ENCODE data around the gene SUMF1. TPM values are rescaled to one million over a fixed set of nuclear protein-coding genes. Genes with fewer than 3 reads are reported as not detected.

The SUMF1 gene
- total RNA-seq, 4 donors from 2014 or later, result 28.7 to 49.0 (median 41.6) TPM

DNA sequence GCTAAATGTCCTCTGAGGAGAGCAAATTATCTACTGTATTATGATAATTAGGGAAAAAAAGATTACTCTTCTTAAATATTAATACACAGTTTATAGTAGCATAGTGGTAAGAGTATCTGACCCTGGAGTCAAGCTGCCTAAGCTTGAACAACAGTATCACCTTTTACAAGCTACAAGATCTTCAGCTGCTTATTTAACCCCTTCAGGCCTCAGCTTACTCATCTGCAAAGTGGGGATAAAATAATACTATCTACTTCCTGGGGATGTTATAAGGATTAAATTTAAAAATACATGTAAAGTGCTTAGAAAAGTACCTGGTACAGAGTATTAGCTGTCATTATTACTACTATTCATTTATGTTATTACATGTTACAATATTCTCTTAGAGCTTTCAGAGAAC lies 42.0 kb downstream of the SUMF1 start:
- Histone ChIP-seq H3K9me3 (no peaks in the 10 kb centered on the region), H3K27ac (replicated peaks in 1 of 4) (no peak overlapping the region), H3K4me1 (peaks cover 4 to 17% (median 13%) of the 10 kb centered on the region in 4 donors), H3K4me3 (no peak overlapping the region), H3K36me3 (no peaks in the 10 kb centered on the region), H3K27me3 (no peaks in the 10 kb centered on the region)
- intact Hi-C loops (cut with DNase I), result no loop called here
- DNase-seq (ENCODE audit: extremely low spot score), result no peak
- no peak for TF ChIP-seq EP300 (IDR thresholded peaks at IDR 0.05)
- no peak for TF ChIP-seq POLR2AphosphoS5 (IDR thresholded peaks at IDR 0.05)
- TF ChIP-seq, protein P1, sequence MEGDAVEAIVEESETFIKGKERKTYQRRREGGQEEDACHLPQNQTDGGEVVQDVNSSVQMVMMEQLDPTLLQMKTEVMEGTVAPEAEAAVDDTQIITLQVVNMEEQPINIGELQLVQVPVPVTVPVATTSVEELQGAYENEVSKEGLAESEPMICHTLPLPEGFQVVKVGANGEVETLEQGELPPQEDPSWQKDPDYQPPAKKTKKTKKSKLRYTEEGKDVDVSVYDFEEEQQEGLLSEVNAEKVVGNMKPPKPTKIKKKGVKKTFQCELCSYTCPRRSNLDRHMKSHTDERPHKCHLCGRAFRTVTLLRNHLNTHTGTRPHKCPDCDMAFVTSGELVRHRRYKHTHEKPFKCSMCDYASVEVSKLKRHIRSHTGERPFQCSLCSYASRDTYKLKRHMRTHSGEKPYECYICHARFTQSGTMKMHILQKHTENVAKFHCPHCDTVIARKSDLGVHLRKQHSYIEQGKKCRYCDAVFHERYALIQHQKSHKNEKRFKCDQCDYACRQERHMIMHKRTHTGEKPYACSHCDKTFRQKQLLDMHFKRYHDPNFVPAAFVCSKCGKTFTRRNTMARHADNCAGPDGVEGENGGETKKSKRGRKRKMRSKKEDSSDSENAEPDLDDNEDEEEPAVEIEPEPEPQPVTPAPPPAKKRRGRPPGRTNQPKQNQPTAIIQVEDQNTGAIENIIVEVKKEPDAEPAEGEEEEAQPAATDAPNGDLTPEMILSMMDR (IDR thresholded peaks at IDR 0.05), result no peak
- TF ChIP-seq POLR2A (IDR thresholded peaks at IDR 0.05; ENCODE audit: low read depth), result no peak

DNA sequence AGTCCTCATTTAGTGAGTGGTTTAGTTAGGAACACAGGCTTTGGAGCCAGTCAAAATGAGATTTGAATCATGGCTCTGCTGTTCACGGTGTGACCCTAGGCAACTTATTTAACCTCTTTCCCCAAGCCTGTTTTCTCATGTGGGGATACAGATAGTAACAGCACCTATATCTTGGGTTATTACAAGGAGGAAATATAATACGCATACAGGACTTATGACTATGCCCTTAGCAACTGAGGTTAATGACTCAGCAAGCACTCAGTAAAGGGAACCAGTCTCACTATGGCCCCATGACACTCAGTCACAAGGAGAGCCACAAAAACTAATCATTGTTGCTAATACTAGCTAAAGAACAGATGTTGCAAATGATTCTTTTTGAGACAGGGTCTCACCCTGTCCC lies 45.9 kb downstream of the SUMF1 start:
- TF ChIP-seq EP300 (IDR thresholded peaks at IDR 0.05) (no peak), POLR2A (IDR thresholded peaks at IDR 0.05; ENCODE audit: low read depth) (no peak), POLR2AphosphoS5 (IDR thresholded peaks at IDR 0.05) (no peak)
- TF ChIP-seq, protein P1 (IDR thresholded peaks at IDR 0.05), result no peak
- no peak for DNase-seq (ENCODE audit: extremely low spot score)
- H3K27ac ChIP-seq (replicated peaks in 1 of 4), result no peak overlapping the region
- peaks cover 0 to 15% (median 12%) of the 10 kb centered on the region in 4 donors for H3K4me1 ChIP-seq
- no peak overlapping the region for H3K4me3 ChIP-seq
- intact Hi-C loops (cut with DNase I), result no loop called here
- peaks cover 0 to 20% (median 4%) of the 10 kb centered on the region in 4 donors for H3K36me3 ChIP-seq
- no peaks in the 10 kb centered on the region for H3K27me3 ChIP-seq
- no peaks in the 10 kb centered on the region for H3K9me3 ChIP-seq
- WGBS, result 92% methylated on average over 2 of the region's 2 CpGs

DNA sequence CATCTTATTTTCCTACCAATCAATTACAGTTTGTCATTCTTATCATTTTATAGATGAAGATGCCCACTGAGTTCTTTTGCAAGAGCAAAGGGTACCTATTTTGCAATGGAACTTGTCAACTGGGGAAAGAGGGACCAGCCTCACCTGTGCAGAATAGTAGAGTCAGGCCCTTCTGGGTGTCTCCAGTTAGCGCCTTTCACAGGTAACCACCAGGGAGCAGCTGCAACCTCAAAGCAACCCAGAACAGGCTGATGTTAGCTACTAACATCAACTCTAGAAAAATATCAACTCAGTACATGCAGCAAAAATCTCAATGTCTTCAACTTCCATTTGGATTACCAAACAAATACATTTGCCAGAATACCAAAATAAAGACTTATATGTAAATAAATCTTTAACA lies 47.1 kb downstream of the SUMF1 start:
- Histone ChIP-seq H3K27me3 (no peaks in the 10 kb centered on the region), H3K4me1 (peaks cover 0 to 13% (median 12%) of the 10 kb centered on the region in 4 donors), H3K4me3 (no peak overlapping the region), H3K9me3 (no peaks in the 10 kb centered on the region), H3K36me3 (peaks cover 0 to 32% (median 8%) of the 10 kb centered on the region in 4 donors), H3K27ac (replicated peaks in 1 of 4) (no peak overlapping the region)
- DNase-seq (ENCODE audit: extremely low spot score), result no peak
- intact Hi-C loops (cut with DNase I), result no loop called here
- TF ChIP-seq, protein P1 (IDR thresholded peaks at IDR 0.05), result no peak
- TF ChIP-seq POLR2AphosphoS5 (IDR thresholded peaks at IDR 0.05) (no peak), EP300 (IDR thresholded peaks at IDR 0.05) (no peak), POLR2A (IDR thresholded peaks at IDR 0.05; ENCODE audit: low read depth) (no peak)
- 100% methylated on average over 1 of the region's 1 CpG for WGBS

DNA sequence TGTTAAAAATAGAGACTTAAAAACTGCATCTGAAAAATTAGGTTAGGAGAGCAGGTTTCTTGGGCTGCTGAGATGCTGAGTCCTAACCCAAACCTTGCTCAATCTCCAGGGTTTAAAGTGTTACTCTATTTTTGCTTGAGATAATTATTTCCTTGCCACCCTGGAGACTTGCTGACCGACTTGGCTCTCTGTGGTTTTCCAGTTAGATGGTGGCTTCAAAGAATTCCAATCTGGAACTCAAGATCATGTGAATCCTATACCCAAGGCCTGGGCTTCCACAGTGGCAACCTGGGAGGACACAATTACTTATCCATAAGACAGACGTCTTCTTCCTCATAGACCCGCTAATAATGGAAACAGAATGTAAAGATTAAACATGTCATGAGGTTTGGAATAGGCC lies 47.7 kb downstream of the SUMF1 start:
- Histone ChIP-seq H3K27me3 (no peaks in the 10 kb centered on the region), H3K9me3 (no peaks in the 10 kb centered on the region), H3K4me3 (no peak overlapping the region), H3K4me1 (peaks cover 0 to 13% (median 12%) of the 10 kb centered on the region in 4 donors), H3K36me3 (peaks cover 0 to 38% (median 8%) of the 10 kb centered on the region in 4 donors), H3K27ac (replicated peaks in 1 of 4) (no peak overlapping the region)
- 98% methylated on average over 3 of the region's 3 CpGs for WGBS
- no peak for TF ChIP-seq POLR2A (IDR thresholded peaks at IDR 0.05; ENCODE audit: low read depth)
- TF ChIP-seq, protein P1 (IDR thresholded peaks at IDR 0.05), result no peak
- intact Hi-C loops (cut with DNase I), result no loop called here
- no peak for DNase-seq (ENCODE audit: extremely low spot score)

DNA sequence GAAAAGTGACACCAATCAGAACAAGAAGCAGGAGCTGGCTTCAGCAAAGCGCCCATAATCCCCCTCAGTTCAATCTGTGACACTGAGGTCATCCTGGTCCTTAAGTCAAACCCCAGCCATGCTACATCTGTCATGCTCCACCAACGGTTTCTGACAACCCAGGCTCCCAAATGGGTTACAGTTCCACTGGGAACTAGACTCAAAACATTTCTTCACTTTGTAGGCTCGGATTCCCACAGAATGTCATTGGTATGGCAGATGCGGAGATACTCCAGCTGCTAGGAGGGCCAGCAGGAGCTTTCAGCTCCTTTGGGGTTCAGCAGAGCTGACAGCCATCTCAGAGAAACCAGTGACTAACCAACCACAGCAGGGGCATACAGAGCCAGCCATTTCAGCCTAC lies 48.9 kb downstream of the SUMF1 start:
- 80% methylated on average over 4 of the region's 4 CpGs for WGBS
- no peaks in the 10 kb centered on the region for H3K9me3 ChIP-seq
- H3K27me3 ChIP-seq, result no peaks in the 10 kb centered on the region
- DNase-seq (ENCODE audit: extremely low spot score), result no peak
- H3K27ac ChIP-seq (replicated peaks in 1 of 4), result peak overlapping the region in 3 of 4 donors; percentile 8 to 45 (median 39)
- H3K36me3 ChIP-seq, result peaks cover 0 to 50% (median 9%) of the 10 kb centered on the region in 4 donors
- intact Hi-C loops (cut with DNase I), result no loop called here
- TF ChIP-seq, protein P1 (IDR thresholded peaks at IDR 0.05), result no peak
- TF ChIP-seq EP300 (IDR thresholded peaks at IDR 0.05) (no peak), POLR2A (IDR thresholded peaks at IDR 0.05; ENCODE audit: low read depth) (no peak), POLR2AphosphoS5 (IDR thresholded peaks at IDR 0.05) (no peak)
- peaks cover 0 to 13% (median 12%) of the 10 kb centered on the region in 4 donors for H3K4me1 ChIP-seq
- no peak overlapping the region for H3K4me3 ChIP-seq

Measured in esophagus muscularis mucosa (tissue), 4 donors.